OCI-LY3 (cell line): ENCODE data around the gene RBM19.

Experiments used
- H2AFZ ChIP-seq: fragments of 200-600, 300-600 bp; shearing (Covaris generic); 2 replicates; pipeline ENCODE4 v1.6.0; 2014; ENCODE audit warnings: antibody characterized with exemption, low read depth, low read length
- H3K27ac ChIP-seq: fragments of 200-600, 300-600 bp; sonication (generic); 2 replicates; pipeline ENCODE4 v1.5.1; 2014; ENCODE audit warnings: mild to moderate bottlenecking, low read length, moderate library complexity, mixed read lengths
- H3K27me3 ChIP-seq: fragments of 200-600, 300-600 bp; sonication (generic); 2 replicates; pipeline ENCODE4 v1.6.1; 2014; ENCODE audit warnings: low read depth, low read length, mixed read lengths
- H3K36me3 ChIP-seq: fragments of 200-600, 300-600 bp; sonication (generic); replicated peaks from 2 replicates; pipeline ENCODE3; 2014; ENCODE audit warnings: low read depth, low read length, mixed read lengths
- H3K4me1 ChIP-seq: fragments of 300-600, 200-600 bp; sonication (generic); 2 replicates; pipeline ENCODE4 v1.6.1; 2014; ENCODE audit warnings: low read length, mixed read lengths
- H3K4me2 ChIP-seq: fragments of 200-600, 300-600 bp; sonication (generic); 2 replicates; pipeline ENCODE4 v1.6.1; 2014; ENCODE audit warnings: low read length, mixed read lengths
- H3K4me3 ChIP-seq: fragments of 300-600, 200-600 bp; sonication (generic); 2 replicates; pipeline ENCODE4 v1.5.1; 2014; ENCODE audit warnings: antibody characterized with exemption, mild to moderate bottlenecking, low read length, moderate library complexity
- H3K79me2 ChIP-seq: fragments of 300-600, 200-600 bp; shearing (Covaris generic); 2 replicates; pipeline ENCODE4 v1.6.1; 2014; ENCODE audit warnings: mild to moderate bottlenecking, low read length, mixed read lengths
- H3K9ac ChIP-seq: fragments of 300-600, 200-600 bp; shearing (Covaris generic); 2 replicates; pipeline ENCODE4 v1.6.0; 2014; ENCODE audit warnings: mild to moderate bottlenecking, low read length, moderate library complexity
- H3K9me3 ChIP-seq: fragments of 200-600, 300-600 bp; shearing (Covaris generic); 2 replicates; pipeline ENCODE4 v1.6.1; 2014; ENCODE audit warnings: low read length, mixed read lengths; ENCODE audit not compliant: insufficient read depth
- H4K20me1 ChIP-seq: fragments of 200-600, 300-600 bp; sonication (generic); 2 replicates; pipeline ENCODE4 v1.6.1; 2016; ENCODE audit warnings: low read length, mixed read lengths; ENCODE audit not compliant: insufficient read depth
- CTCF ChIP-seq: fragments of 200-600, 300-600 bp; sonication (generic); IDR thresholded peaks from 2 replicates; pipeline ENCODE4 v1.5.1; 2014; ENCODE audit warnings: antibody characterized with exemption, low read length, low read depth
- EZH2phosphoT487 ChIP-seq: fragments of 200-600 bp; shearing (Covaris generic); IDR thresholded peaks from 2 replicates; pipeline ENCODE4 v1.6.1; 2018; ENCODE audit warnings: antibody characterized with exemption, mixed run types, low read depth

Gene RBM19

GRCh38 chr12:113967368-113967767 is 1.2 kb upstream of the RBM19 start:
- H3K9me3 ChIP-seq, result no peaks in the 10 kb centered on the region
- H3K4me2 ChIP-seq, result no peak overlapping the region
- TF ChIP-seq EZH2phosphoT487 (no peak), CTCF (no peak)
- peak overlapping the region; percentile 90; the same call in 1 of the 2 replicates for H2AFZ ChIP-seq
- H3K27me3 ChIP-seq, result no peaks in the 10 kb centered on the region
- peaks cover 30% of the 10 kb centered on the region for H3K79me2 ChIP-seq
- H3K9ac ChIP-seq, result no peak overlapping the region
- H3K36me3 ChIP-seq, result no peaks in the 10 kb centered on the region
- H4K20me1 ChIP-seq, result no peaks in the 10 kb centered on the region
- no peak overlapping the region for H3K27ac ChIP-seq
- peaks cover 27% of the 10 kb centered on the region for H3K4me1 ChIP-seq
- no peak overlapping the region for H3K4me3 ChIP-seq

GRCh38 chr12:113962733-113963132 is 3.4 kb downstream of the RBM19 start:
- no peaks in the 10 kb centered on the region for H4K20me1 ChIP-seq
- TF ChIP-seq EZH2phosphoT487 (no peak), CTCF (no peak)
- H2AFZ ChIP-seq, result no peak overlapping the region
- H3K9ac ChIP-seq, result no peak overlapping the region
- no peaks in the 10 kb centered on the region for H3K27me3 ChIP-seq
- H3K36me3 ChIP-seq, result peaks cover 18% of the 10 kb centered on the region
- peaks cover 33% of the 10 kb centered on the region for H3K79me2 ChIP-seq
- H3K9me3 ChIP-seq, result no peaks in the 10 kb centered on the region
- no peak overlapping the region for H3K4me3 ChIP-seq
- H3K4me2 ChIP-seq, result peak overlapping the region; percentile 49
- peak overlapping the region; percentile 78 for H3K27ac ChIP-seq
- H3K4me1 ChIP-seq, result peaks cover 31% of the 10 kb centered on the region

- H2AFZ ChIP-seq, result no peak overlapping the region
- peaks cover 31% of the 10 kb centered on the region for H3K4me1 ChIP-seq
- H3K36me3 ChIP-seq, result peaks cover 20% of the 10 kb centered on the region
- H3K4me2 ChIP-seq, result peak overlapping the region; percentile 49
- H3K9me3 ChIP-seq, result no peaks in the 10 kb centered on the region
- peak overlapping the region; percentile 20; the same call in 1 of the 2 replicates for H3K9ac ChIP-seq
- H3K27me3 ChIP-seq, result no peaks in the 10 kb centered on the region
- H3K4me3 ChIP-seq, result no peak overlapping the region
- H3K79me2 ChIP-seq, result peaks cover 33% of the 10 kb centered on the region
- H4K20me1 ChIP-seq, result no peaks in the 10 kb centered on the region
- TF ChIP-seq EZH2phosphoT487 (no peak), CTCF (no peak)
- H3K27ac ChIP-seq, result peak overlapping the region; percentile 78
These were observed 4.0 kb downstream of the RBM19 start for GRCh38 chr12:113961921-113962710.

GRCh38 chr12:113960030-113960429 is 6.1 kb downstream of the RBM19 start:
- peaks cover 19% of the 10 kb centered on the region for H3K4me1 ChIP-seq
- H3K27ac ChIP-seq, result no peak overlapping the region
- H3K36me3 ChIP-seq, result peaks cover 30% of the 10 kb centered on the region
- no peak overlapping the region for H3K4me2 ChIP-seq
- H3K4me3 ChIP-seq, result no peak overlapping the region
- H2AFZ ChIP-seq, result no peak overlapping the region
- no peaks in the 10 kb centered on the region for H3K9me3 ChIP-seq
- H3K79me2 ChIP-seq, result peaks cover 23% of the 10 kb centered on the region
- H3K9ac ChIP-seq, result no peak overlapping the region
- TF ChIP-seq EZH2phosphoT487 (no peak), CTCF (no peak)
- H4K20me1 ChIP-seq, result no peaks in the 10 kb centered on the region
- H3K27me3 ChIP-seq, result no peaks in the 10 kb centered on the region
